ENCODE results near the gene RNF19B.

RNF19B gene

DNA sequence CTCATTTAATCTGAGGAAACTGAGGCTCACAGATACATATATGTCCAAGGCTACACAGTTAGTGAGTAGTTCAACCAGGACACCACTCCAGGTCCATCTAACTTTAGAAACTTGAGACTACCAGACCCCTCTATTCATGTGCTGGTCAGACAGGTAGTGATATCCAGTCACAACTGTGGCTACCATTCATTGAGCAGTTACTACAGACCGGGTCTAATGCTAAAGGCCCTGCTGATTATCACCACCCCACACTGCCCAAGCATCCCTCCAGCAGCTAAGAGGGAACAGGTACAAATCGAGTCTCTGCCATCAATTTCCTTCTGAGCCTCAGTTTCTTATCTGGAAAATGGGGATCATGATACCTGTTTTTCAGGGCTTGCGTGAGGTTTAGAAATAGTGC is 73.0 kb downstream of the RNF19B start:
- TF ChIP-seq, protein P1, sequence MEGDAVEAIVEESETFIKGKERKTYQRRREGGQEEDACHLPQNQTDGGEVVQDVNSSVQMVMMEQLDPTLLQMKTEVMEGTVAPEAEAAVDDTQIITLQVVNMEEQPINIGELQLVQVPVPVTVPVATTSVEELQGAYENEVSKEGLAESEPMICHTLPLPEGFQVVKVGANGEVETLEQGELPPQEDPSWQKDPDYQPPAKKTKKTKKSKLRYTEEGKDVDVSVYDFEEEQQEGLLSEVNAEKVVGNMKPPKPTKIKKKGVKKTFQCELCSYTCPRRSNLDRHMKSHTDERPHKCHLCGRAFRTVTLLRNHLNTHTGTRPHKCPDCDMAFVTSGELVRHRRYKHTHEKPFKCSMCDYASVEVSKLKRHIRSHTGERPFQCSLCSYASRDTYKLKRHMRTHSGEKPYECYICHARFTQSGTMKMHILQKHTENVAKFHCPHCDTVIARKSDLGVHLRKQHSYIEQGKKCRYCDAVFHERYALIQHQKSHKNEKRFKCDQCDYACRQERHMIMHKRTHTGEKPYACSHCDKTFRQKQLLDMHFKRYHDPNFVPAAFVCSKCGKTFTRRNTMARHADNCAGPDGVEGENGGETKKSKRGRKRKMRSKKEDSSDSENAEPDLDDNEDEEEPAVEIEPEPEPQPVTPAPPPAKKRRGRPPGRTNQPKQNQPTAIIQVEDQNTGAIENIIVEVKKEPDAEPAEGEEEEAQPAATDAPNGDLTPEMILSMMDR (IDR thresholded peaks at IDR 0.05; ENCODE audit: low read length): no peak
- TF ChIP-seq EZH2 (optimal IDR thresholded peaks at IDR 0.05; ENCODE audit: low read depth, low read length): no peak
- no peak for TF ChIP-seq EZH2phosphoT487 (IDR thresholded peaks at IDR 0.05; ENCODE audit: low read length)
- no peaks in the 10 kb centered on the region for H3K4me1 ChIP-seq (ENCODE audit: low read length)
- H3F3A ChIP-seq (ENCODE audit: insufficient read depth, low read length): no peaks in the 10 kb centered on the region
- H3K4me2 ChIP-seq (ENCODE audit: low read depth, low read length): no peak overlapping the region
- H2AFZ ChIP-seq (ENCODE audit: low read length): no peak overlapping the region
- no peaks in the 10 kb centered on the region for H4K20me1 ChIP-seq (ENCODE audit: insufficient read depth, low read length)
- no peak overlapping the region for H3K9ac ChIP-seq (ENCODE audit: low read length)
- H3K4me3 ChIP-seq (ENCODE audit: low read length): no peak overlapping the region
- no peaks in the 10 kb centered on the region for H3K9me3 ChIP-seq (replicated peaks; ENCODE audit: insufficient read depth, low read length)
- H3K79me2 ChIP-seq (ENCODE audit: low read length): no peaks in the 10 kb centered on the region
- no peaks in the 10 kb centered on the region for H3K36me3 ChIP-seq (replicated peaks; ENCODE audit: insufficient read depth, low read length)
- peaks cover 66% of the 10 kb centered on the region for H3K27me3 ChIP-seq (replicated peaks; ENCODE audit: insufficient read depth, low read length)
- DNase-seq: no peak
- no peak overlapping the region for H3K27ac ChIP-seq (ENCODE audit: low read length)
- H3K9me2 ChIP-seq (replicated peaks; ENCODE audit: insufficient read depth, low read length): no peaks in the 10 kb centered on the region

DNA sequence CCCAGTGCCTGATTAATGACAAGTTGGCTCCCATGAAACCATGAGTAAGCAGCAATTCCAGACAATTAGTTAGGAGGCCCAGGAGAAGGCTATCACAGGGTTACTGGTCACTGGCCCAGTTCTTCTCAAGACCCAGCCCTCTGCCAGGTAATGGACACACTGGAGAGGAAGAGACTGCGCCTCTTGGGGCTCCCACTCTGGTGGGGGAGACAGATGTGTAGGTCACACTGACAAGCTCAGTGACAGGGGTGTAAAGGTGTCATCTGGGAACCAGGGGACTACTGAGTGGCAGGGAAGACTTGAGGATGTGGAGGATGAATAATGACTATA is 73.4 kb downstream of the RNF19B start:
- no peak for TF ChIP-seq EZH2phosphoT487 (IDR thresholded peaks at IDR 0.05; ENCODE audit: low read length)
- TF ChIP-seq, protein P1 (IDR thresholded peaks at IDR 0.05; ENCODE audit: low read length): no peak
- no peak for TF ChIP-seq EZH2 (optimal IDR thresholded peaks at IDR 0.05; ENCODE audit: low read depth, low read length)
- H3K4me3 ChIP-seq (ENCODE audit: low read length): no peak overlapping the region
- no peak overlapping the region for H2AFZ ChIP-seq (ENCODE audit: low read length)
- peaks cover 68% of the 10 kb centered on the region for H3K27me3 ChIP-seq (replicated peaks; ENCODE audit: insufficient read depth, low read length)
- H3F3A ChIP-seq (ENCODE audit: insufficient read depth, low read length): no peaks in the 10 kb centered on the region
- no peaks in the 10 kb centered on the region for H3K9me2 ChIP-seq (replicated peaks; ENCODE audit: insufficient read depth, low read length)
- H3K4me1 ChIP-seq (ENCODE audit: low read length): no peaks in the 10 kb centered on the region
- H3K27ac ChIP-seq (ENCODE audit: low read length): no peak overlapping the region
- no peak overlapping the region for H3K9ac ChIP-seq (ENCODE audit: low read length)
- no peaks in the 10 kb centered on the region for H3K9me3 ChIP-seq (replicated peaks; ENCODE audit: insufficient read depth, low read length)
- H3K4me2 ChIP-seq (ENCODE audit: low read depth, low read length): no peak overlapping the region
- no peaks in the 10 kb centered on the region for H4K20me1 ChIP-seq (ENCODE audit: insufficient read depth, low read length)
- no peaks in the 10 kb centered on the region for H3K36me3 ChIP-seq (replicated peaks; ENCODE audit: insufficient read depth, low read length)
- DNase-seq: no peak
- no peaks in the 10 kb centered on the region for H3K79me2 ChIP-seq (ENCODE audit: low read length)

DNA sequence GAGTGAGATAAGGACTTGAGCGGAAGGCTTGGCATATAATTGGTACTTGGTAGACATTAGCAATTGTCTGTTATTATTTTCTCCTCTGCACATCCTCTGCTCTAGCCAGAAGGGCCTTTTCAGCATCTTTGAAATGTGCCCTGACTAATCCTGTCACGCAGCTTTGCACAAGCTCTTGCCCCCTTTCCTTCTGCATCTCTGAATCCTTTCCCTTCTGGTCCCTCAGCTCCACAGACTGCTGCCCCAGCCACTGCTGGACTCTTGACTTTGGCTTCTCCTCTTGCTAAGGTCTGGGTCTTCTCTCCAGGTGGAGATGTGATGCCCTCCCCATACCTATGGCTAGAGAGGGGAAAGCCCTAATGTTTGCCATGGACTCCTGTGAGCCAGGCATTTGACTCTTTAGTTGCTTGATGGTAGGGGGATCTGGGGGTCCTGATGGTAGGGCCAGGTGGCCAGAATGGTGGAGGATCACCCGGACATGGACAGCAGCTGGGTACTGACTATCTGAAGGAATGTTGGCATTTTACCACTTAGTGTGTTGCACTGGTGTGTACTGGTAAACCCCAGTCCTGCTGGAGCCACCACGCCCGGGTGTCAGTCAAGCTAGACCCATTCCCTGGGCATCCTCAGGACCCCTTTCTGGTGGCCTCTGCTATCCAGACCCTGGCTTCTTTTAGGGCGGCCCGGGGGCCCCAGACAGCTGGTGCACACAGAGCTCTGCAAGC is 73.9 kb downstream of the RNF19B start:
- TF ChIP-seq, protein P1 (IDR thresholded peaks at IDR 0.05; ENCODE audit: low read length): no peak
- TF ChIP-seq EZH2 (optimal IDR thresholded peaks at IDR 0.05; ENCODE audit: low read depth, low read length) (no peak), EZH2phosphoT487 (IDR thresholded peaks at IDR 0.05; ENCODE audit: low read length) (no peak)
- no peaks in the 10 kb centered on the region for H3K9me3 ChIP-seq (replicated peaks; ENCODE audit: insufficient read depth, low read length)

More for the DNA sequence above, 73.9 kb downstream of the RNF19B start:
- H3K27me3 ChIP-seq (replicated peaks; ENCODE audit: insufficient read depth, low read length): peaks cover 72% of the 10 kb centered on the region
- no peaks in the 10 kb centered on the region for H3F3A ChIP-seq (ENCODE audit: insufficient read depth, low read length)
- no peak overlapping the region for H3K4me2 ChIP-seq (ENCODE audit: low read depth, low read length)
- H4K20me1 ChIP-seq (ENCODE audit: insufficient read depth, low read length): no peaks in the 10 kb centered on the region
- H3K4me1 ChIP-seq (ENCODE audit: low read length): no peaks in the 10 kb centered on the region
- no peak overlapping the region for H3K4me3 ChIP-seq (ENCODE audit: low read length)
- no peaks in the 10 kb centered on the region for H3K79me2 ChIP-seq (ENCODE audit: low read length)
- no peak overlapping the region for H2AFZ ChIP-seq (ENCODE audit: low read length)
- H3K9me2 ChIP-seq (replicated peaks; ENCODE audit: insufficient read depth, low read length): no peaks in the 10 kb centered on the region
- no peak for DNase-seq
- no peaks in the 10 kb centered on the region for H3K36me3 ChIP-seq (replicated peaks; ENCODE audit: insufficient read depth, low read length)
- no peak overlapping the region for H3K9ac ChIP-seq (ENCODE audit: low read length)
- no peak overlapping the region for H3K27ac ChIP-seq (ENCODE audit: low read length)

All from MM.1S (cell line).